CD14-positive monocyte (primary cell): ENCODE measurements around the gene EDC3. TPM values are rescaled to one million over a fixed set of nuclear protein-coding genes. Genes with fewer than 3 reads are reported as not detected.

Experiments
- DNase-seq, 3 donors: peaks; one replicate each; pipeline ENCODE4 v3.0.0-alpha.2; 2011 to 2022
- H2AFZ ChIP-seq: 2 replicates; pipeline ENCODE4 v1.6.0; 2012; ENCODE audit warnings: mild to moderate bottlenecking, low read depth, low read length, inconsistent platforms; ENCODE audit not compliant: insufficient read depth, poor library complexity, severe bottlenecking
- H3K27ac ChIP-seq, 2 donors: 1 replicate in 1 of 2; 2 replicates in 1 of 2; pipeline ENCODE4 v1.5.1; 2012 to 2013; ENCODE audit warnings: low read length in 2 of 2, control low read depth in 1 of 2, inconsistent platforms in 1 of 2, low read depth in 1 of 2, mild to moderate bottlenecking in 1 of 2
- H3K27me3 ChIP-seq, 2 donors: one replicate each; pipeline versions ENCODE4 v1.6.0 to v1.6.1; 2011 to 2013; ENCODE audit warnings: low read length in 2 of 2; ENCODE audit not compliant: control insufficient read depth in 2 of 2, insufficient read depth in 2 of 2
- H3K36me3 ChIP-seq, 2 donors: replicated peaks in 1 of 2; 1 replicate in 1 of 2; 2 replicates in 1 of 2; pipeline versions ENCODE4 v1.5.1 to v1.6.1; 2012 to 2013; ENCODE audit warnings: low read length in 2 of 2, control low read depth in 1 of 2, inconsistent platforms in 1 of 2, mild to moderate bottlenecking in 1 of 2; ENCODE audit not compliant: insufficient read depth in 2 of 2, control insufficient read depth in 1 of 2
- H3K4me1 ChIP-seq, 2 donors: 1 replicate in 1 of 2; 2 replicates in 1 of 2; pipeline versions ENCODE4 v1.5.1 to v1.6.1; 2012 to 2013; ENCODE audit warnings: low read length in 2 of 2, control low read depth in 1 of 2, inconsistent platforms in 1 of 2, mild to moderate bottlenecking in 1 of 2, moderate library complexity in 1 of 2; ENCODE audit not compliant: insufficient read depth in 2 of 2, control insufficient read depth in 1 of 2
- H3K4me2 ChIP-seq: replicated peaks from 2 replicates; pipeline ENCODE3; 2012; ENCODE audit warnings: low read length, moderate library complexity, mild to moderate bottlenecking; ENCODE audit not compliant: poor library complexity, severe bottlenecking; ENCODE audit errors: extremely low read depth
- H3K4me3 ChIP-seq, 3 experiments: fragments of 200-600 bp in 1 of 3; sonication (generic) in 1 of 3; replicated peaks in 1 of 3; 1 replicate in 2 of 3; 2 replicates in 1 of 3; pipeline ENCODE4 v1.5.1; 2011 to 2013; ENCODE audit warnings: low read length in 3 of 3, mild to moderate bottlenecking in 3 of 3, control low read depth in 2 of 3, low read depth in 2 of 3, inconsistent platforms in 1 of 3, moderate library complexity in 1 of 3
- H3K79me2 ChIP-seq: 2 replicates; pipeline ENCODE4 v1.6.0; 2012; ENCODE audit warnings: mild to moderate bottlenecking, control low read depth, inconsistent platforms, low read length, moderate library complexity; ENCODE audit not compliant: insufficient read depth
- H3K9ac ChIP-seq: 2 replicates; pipeline ENCODE4 v1.6.0; 2017; ENCODE audit warnings: low read length, mild to moderate bottlenecking; ENCODE audit not compliant: insufficient read depth, poor library complexity, severe bottlenecking
- H3K9me3 ChIP-seq, 2 donors: replicated peaks in 1 of 2; 1 replicate in 1 of 2; 2 replicates in 1 of 2; pipeline versions ENCODE4 v1.5.1 to v1.6.1; 2012 to 2013; ENCODE audit warnings: low read length in 2 of 2, control low read depth in 1 of 2; ENCODE audit not compliant: control insufficient read depth in 1 of 2, insufficient read depth in 1 of 2
- H4K20me1 ChIP-seq: 2 replicates; pipeline ENCODE4 v1.6.0; 2012; ENCODE audit warnings: mild to moderate bottlenecking, low read length, control low read depth, moderate library complexity; ENCODE audit not compliant: insufficient read depth
- H3K27ac Mint-ChIP-seq, 7 donors: one replicate each; pipeline ENCODE4 v1.8.0; 2020; ENCODE audit warnings: mild to moderate bottlenecking in 7 of 7, mixed read lengths in 7 of 7, moderate library complexity in 6 of 7, inconsistent platforms in 2 of 7
- H3K27me3 Mint-ChIP-seq, 3 donors: one replicate each; pipeline ENCODE4 v1.8.0; 2021 to 2022; ENCODE audit warnings: low read depth in 3 of 3, mild to moderate bottlenecking in 3 of 3, mixed read lengths in 3 of 3, moderate library complexity in 3 of 3, inconsistent platforms in 1 of 3
- H3K36me3 Mint-ChIP-seq, 2 donors: one replicate each; pipeline ENCODE4 v1.8.0; 2020; ENCODE audit warnings: mixed read lengths in 2 of 2, inconsistent platforms in 1 of 2, mild to moderate bottlenecking in 1 of 2
- H3K4me1 Mint-ChIP-seq: one replicate; pipeline ENCODE4 v1.8.0; 2020; ENCODE audit warnings: mild to moderate bottlenecking, mixed read lengths
- H3K4me3 Mint-ChIP-seq, 2 donors: one replicate each; pipeline ENCODE4 v1.8.0; 2020; ENCODE audit warnings: mild to moderate bottlenecking in 2 of 2, mixed read lengths in 2 of 2, moderate library complexity in 1 of 2
- H3K9me3 Mint-ChIP-seq, 7 donors: one replicate each; pipeline ENCODE4 v1.8.0; 2020 to 2022; ENCODE audit warnings: mixed read lengths in 7 of 7, mild to moderate bottlenecking in 6 of 7, moderate library complexity in 6 of 7, inconsistent platforms in 2 of 7
- CTCF ChIP-seq: fragments of 200-600 bp; IDR thresholded peaks from one replicate; pipeline ENCODE4 v1.8.0; 2022; ENCODE audit warnings: antibody characterized with exemption, mild to moderate bottlenecking
- WGBS: methylation state at CpG from one replicate; pipeline ENCODE4 v1.1.5; 2013; ENCODE audit warnings: missing lambda C conversion rate; ENCODE audit not compliant: insufficient coverage; 5-methylcytosine and 5-hydroxymethylcytosine counted together
- intact Hi-C, 2 donors: fragments of 100-400 bp; cut with micrococcal nuclease; formaldehyde crosslinking; loops; one replicate each; pipeline versions ENCODE4 v1.15.0 to v1.15.1; 2023
- polyA plus RNA-seq, 3 donors: library from polyadenylated mRNA; depleted of rRNA in 1 of 3; unstranded in 2 of 3; stranded (reverse) in 1 of 3; fragments of 300-500 nt in 2 of 3; fragments of >200 nt in 1 of 3; fragmentation: Illumina TruSeq in 2 of 3; gene quantifications; 1 replicate in 2 of 3; 2 replicates in 1 of 3; pipeline ENCODE4 v1.2.3, GENCODE V29; 2012 to 2021

Gene EDC3
- polyA plus RNA-seq, 3 donors = 10.0 to 14.9 (median 10.5) TPM

GRCh38 chr15:74712311-74712710 is 16.5 kb upstream of the EDC3 start:
- no peaks in the 10 kb centered on the region for H3K27me3 ChIP-seq
- no peaks in the 10 kb centered on the region for H3K36me3 ChIP-seq
- intact Hi-C loops = no loop called here
- peaks cover 0 to 4% (median 3%) of the 10 kb centered on the region in 7 donors for H3K9me3 Mint-ChIP-seq
- no CpG with 5 or more reads among the region's 3 CpGs for WGBS
- peaks cover 55% of the 10 kb centered on the region for H3K4me1 Mint-ChIP-seq
- H3K4me3 Mint-ChIP-seq = peak overlapping the region in 1 of 2 donors; percentile 46
- H3K4me1 ChIP-seq = peaks cover 52 to 57% of the 10 kb centered on the region in 2 donors
- H2AFZ ChIP-seq = no peak overlapping the region
- peak in 2 of 3 donors; percentile 56 to 71 for DNase-seq
- H3K27ac Mint-ChIP-seq = peak overlapping the region in 3 of 7 donors; percentile 69 to 78 (median 72)
- TF ChIP-seq CTCF = no peak
- peaks cover 0 to 4% of the 10 kb centered on the region in 2 donors for H3K9me3 ChIP-seq
- no peaks in the 10 kb centered on the region for H4K20me1 ChIP-seq
- H3K27ac ChIP-seq = peak overlapping the region in 1 of 2 donors; percentile 1
- H3K27me3 Mint-ChIP-seq = peaks cover 0 to 3% (median 1%) of the 10 kb centered on the region in 3 donors
- H3K4me2 ChIP-seq = peak overlapping the region; percentile 40
- no peak overlapping the region for H3K9ac ChIP-seq
- H3K79me2 ChIP-seq = no peaks in the 10 kb centered on the region
- H3K4me3 ChIP-seq = no peak overlapping the region
- H3K36me3 Mint-ChIP-seq = no peaks in the 10 kb centered on the region

GRCh38 chr15:74710319-74711094 is 14.7 kb upstream of the EDC3 start:
- Mint-ChIP-seq H3K27me3 (peaks cover 1 to 4% (median 2%) of the 10 kb centered on the region in 3 donors), H3K4me1 (peaks cover 58% of the 10 kb centered on the region), H3K36me3 (no peaks in the 10 kb centered on the region), H3K4me3 (peak overlapping the region in 1 of 2 donors; percentile 39), H3K9me3 (peaks cover 0 to 5% (median 3%) of the 10 kb centered on the region in 7 donors), H3K27ac (peak overlapping the region; percentile 73 to 92 (median 90))
- Histone ChIP-seq H3K9me3 (peaks cover 0 to 4% of the 10 kb centered on the region in 2 donors), H3K9ac (no peak overlapping the region), H3K4me2 (peak overlapping the region; percentile 56), H3K27me3 (peaks cover 0 to 2% of the 10 kb centered on the region in 2 donors), H3K36me3 (no peaks in the 10 kb centered on the region), H3K4me3 (peak overlapping the region in 1 of 3 experiments; percentile 51), H3K79me2 (no peaks in the 10 kb centered on the region), H3K4me1 (peaks cover 49 to 56% of the 10 kb centered on the region in 2 donors), H2AFZ (peak overlapping the region; percentile 64), H4K20me1 (no peaks in the 10 kb centered on the region), H3K27ac (peak overlapping the region; percentile 59 to 75)
- 50% methylated on average over 2 of the region's 3 CpGs for WGBS
- TF ChIP-seq CTCF = no peak
- DNase-seq = peak in 2 of 3 donors; percentile 41 to 56
- intact Hi-C loops = no loop called here
